MCF 10A (cell line): ENCODE measurements around the gene TMEM42. TPM values are rescaled to one million over a fixed set of nuclear protein-coding genes. Genes with fewer than 3 reads are reported as not detected.

Experiments used
- BruUV-seq: library from RNA; stranded (reverse); fragments of 400-500 nt; replicated peaks from 2 replicates; lab custom pipeline; 2021; lab: Mats Ljungman, UMichigan
- CTCF ChIA-PET: fragments of 300-600 bp; sonication (Branson Sonifier 250); formaldehyde crosslinking; extraction: SDS; loops from one replicate; lab custom pipeline; 2021; ENCODE audit warnings: antibody characterized with exemption, inconsistent platforms; lab: Yijun Ruan, JAX
- POLR2A ChIA-PET: fragments of 300-600, 350-650 bp; sonication (Branson Sonifier 250); formaldehyde crosslinking; extraction: SDS; loops from one replicate; lab custom pipeline; 2020; ENCODE audit warnings: antibody characterized with exemption, inconsistent platforms; lab: Yijun Ruan, JAX
- DNase-seq: peaks from one replicate; pipeline ENCODE4 v3.0.0-alpha.2; 2018; ENCODE audit not compliant: unreplicated experiment
- H3K27ac Mint-ChIP-seq: one replicate; pipeline ENCODE4 v1.8.0; 2022; ENCODE audit warnings: mild to moderate bottlenecking, low read depth, mixed read lengths; ENCODE audit not compliant: unreplicated experiment
- H3K27me3 Mint-ChIP-seq: one replicate; pipeline ENCODE4 v1.8.0; 2022; ENCODE audit warnings: mixed read lengths; ENCODE audit not compliant: insufficient read depth, unreplicated experiment
- H3K36me3 Mint-ChIP-seq: one replicate; pipeline ENCODE4 v1.8.0; 2022; ENCODE audit warnings: mild to moderate bottlenecking, moderate library complexity, mixed read lengths; ENCODE audit not compliant: insufficient read depth, unreplicated experiment
- H3K4me1 Mint-ChIP-seq: one replicate; pipeline ENCODE4 v1.8.0; 2022; ENCODE audit warnings: mixed read lengths; ENCODE audit not compliant: insufficient read depth, unreplicated experiment
- H3K4me3 Mint-ChIP-seq: one replicate; pipeline ENCODE4 v1.8.0; 2022; ENCODE audit warnings: mild to moderate bottlenecking, moderate library complexity, mixed read lengths; ENCODE audit not compliant: unreplicated experiment
- H3K9me3 Mint-ChIP-seq: one replicate; pipeline ENCODE4 v1.8.0; 2022; ENCODE audit warnings: mixed read lengths; ENCODE audit not compliant: unreplicated experiment
- CTCF ChIP-seq: fragments of 200-600 bp; IDR thresholded peaks from one replicate; pipeline ENCODE4 v1.8.0; 2022; ENCODE audit warnings: antibody characterized with exemption, mild to moderate bottlenecking; ENCODE audit not compliant: unreplicated experiment
- intact Hi-C: fragments of 100-400 bp; cut with micrococcal nuclease; formaldehyde crosslinking; loops from 2 replicates; pipeline ENCODE4 v1.14.1; 2022
- total RNA-seq: library from RNA; stranded (reverse); gene quantifications from 2 replicates; pipeline ENCODE4 v1.2.3, GENCODE V29; 2022

Gene TMEM42
- total RNA-seq, 1 experiment from 2014 or later: 27.6 TPM

GRCh38 chr3:44909063-44909462 lies 47.4 kb downstream of the TMEM42 start:
- Mint-ChIP-seq H3K36me3 (peaks cover 7% of the 10 kb centered on the region), H3K4me1 (peaks cover 24% of the 10 kb centered on the region), H3K9me3 (peaks cover 5% of the 10 kb centered on the region), H3K27ac (no peak overlapping the region), H3K4me3 (no peak overlapping the region), H3K27me3 (no peaks in the 10 kb centered on the region)
- DNase-seq: no peak
- no peak for TF ChIP-seq CTCF
- CTCF ChIA-PET: interaction anchor here (1.5 kb wide), 1 partner anchor 17 kb away, joined by 4 read pairs; no protein-coding TSS in a partner anchor
- intact Hi-C loops: no loop called here
- no TSS peak for BruUV-seq
- POLR2A ChIA-PET: interaction anchor here (0.7 kb wide), 1 partner anchor 688 kb away, joined by 3 read pairs; no protein-coding TSS in a partner anchor

- Mint-ChIP-seq H3K36me3 (peaks cover 7% of the 10 kb centered on the region), H3K9me3 (peaks cover 5% of the 10 kb centered on the region), H3K4me3 (no peak overlapping the region), H3K27ac (no peak overlapping the region), H3K27me3 (no peaks in the 10 kb centered on the region), H3K4me1 (peaks cover 25% of the 10 kb centered on the region)
- DNase-seq: no peak
- no peak for TF ChIP-seq CTCF
- ChIA-PET POLR2A (no interaction called here), CTCF (interaction anchor here (0.8 kb wide), 1 partner anchor 10 kb away, joined by 4 read pairs; no protein-coding TSS in a partner anchor)
- no TSS peak for BruUV-seq
- intact Hi-C loops: no loop called here
Measured at GRCh38 chr3:44910693-44911092, 49.0 kb downstream of the TMEM42 start.

GRCh38 chr3:44913868-44914468 lies 52.3 kb downstream of the TMEM42 start:
- intact Hi-C loops: loop anchor here (1.0 to 2.0 kb wide), 7 partner anchors 29 to 591 kb away; partner anchors contain the start of genes ZNF197 and ZNF35
- CTCF ChIA-PET: interaction anchor here (0.6 to 3.0 kb wide), 30 partner anchors 10 to 840 kb away, joined by 3 to 23 read pairs (median 4); partner anchors contain the start of genes EXOSC7, KIAA1143, KIF15 and ZDHHC3
- BruUV-seq: no TSS peak
- Mint-ChIP-seq H3K27me3 (no peaks in the 10 kb centered on the region), H3K9me3 (peaks cover 5% of the 10 kb centered on the region), H3K27ac (no peak overlapping the region), H3K4me3 (no peak overlapping the region), H3K4me1 (peaks cover 14% of the 10 kb centered on the region), H3K36me3 (peaks cover 13% of the 10 kb centered on the region)
- POLR2A ChIA-PET: interaction anchor here (0.6 to 3.9 kb wide), 12 partner anchors 14 to 601 kb away, joined by 3 to 13 read pairs (median 3); partner anchors contain the start of genes KIAA1143, KIF15, ZNF197 and ZNF35
- peak; percentile 79 for TF ChIP-seq CTCF
- peak; percentile 84 for DNase-seq

- BruUV-seq: no TSS peak
- POLR2A ChIA-PET: interaction anchor here (0.9 to 3.9 kb wide), 5 partner anchors 26 to 382 kb away, joined by 3 to 13 read pairs (median 4); partner anchors contain the start of gene ZNF197
- Mint-ChIP-seq H3K27me3 (no peaks in the 10 kb centered on the region), H3K4me1 (peaks cover 14% of the 10 kb centered on the region), H3K4me3 (no peak overlapping the region), H3K27ac (no peak overlapping the region), H3K36me3 (peaks cover 13% of the 10 kb centered on the region), H3K9me3 (peaks cover 5% of the 10 kb centered on the region)
- CTCF ChIA-PET: interaction anchor here (0.6 to 3.0 kb wide), 27 partner anchors 9 to 571 kb away, joined by 3 to 23 read pairs (median 4); partner anchors contain the start of genes KIAA1143 and KIF15
- TF ChIP-seq CTCF: peak; percentile 21
- DNase-seq: peak; percentile 44
- intact Hi-C loops: loop anchor here (1.0 to 2.0 kb wide), 7 partner anchors 30 to 592 kb away; partner anchors contain the start of genes ZNF197 and ZNF35
Measured at GRCh38 chr3:44914936-44915335, 53.2 kb downstream of the TMEM42 start.
